Spinal cord (tissue), 10 donors: ENCODE results near the gene CPEB1. TPM values are rescaled to one million over a fixed set of nuclear protein-coding genes. Genes with fewer than 3 reads are reported as not detected.

Source experiments
- DNase-seq, 6 donors: peaks; one replicate each; pipeline versions ENCODE4 v3.0.0 to v3.0.0-alpha.2; 2013 to 2015; ENCODE audit warnings: low spot score in 6 of 6, low read depth in 4 of 6
- H3K27ac ChIP-seq: one replicate; pipeline ENCODE4 v1.5.1; 2013; ENCODE audit warnings: low read depth, low read length, control low read depth
- H3K27me3 ChIP-seq: one replicate; pipeline ENCODE4 v1.6.1; 2013; ENCODE audit warnings: low read length; ENCODE audit not compliant: control insufficient read depth, insufficient read depth
- H3K36me3 ChIP-seq: one replicate; pipeline ENCODE4 v1.6.1; 2013; ENCODE audit warnings: low read length; ENCODE audit not compliant: control insufficient read depth, insufficient read depth
- H3K4me1 ChIP-seq: one replicate; pipeline ENCODE4 v1.6.1; 2013; ENCODE audit warnings: low read length; ENCODE audit not compliant: control insufficient read depth, insufficient read depth
- H3K4me3 ChIP-seq: one replicate; pipeline ENCODE4 v1.5.1; 2013; ENCODE audit warnings: low read depth, low read length, control low read depth
- H3K9me3 ChIP-seq: one replicate; pipeline ENCODE4 v1.6.1; 2013; ENCODE audit warnings: low read length; ENCODE audit not compliant: control insufficient read depth, insufficient read depth
- WGBS: methylation state at CpG from one replicate; pipeline ENCODE4 v1.1.5; 2013; ENCODE audit warnings: missing lambda C conversion rate; ENCODE audit not compliant: insufficient coverage; 5-methylcytosine and 5-hydroxymethylcytosine counted together
- polyA plus RNA-seq, 2 donors: library from polyadenylated mRNA; unstranded; fragments of 120-200 nt; gene quantifications; one replicate each; pipeline ENCODE4 v1.2.1, GENCODE V29; 2013; ENCODE audit not compliant: insufficient read length in 2 of 2
- total RNA-seq, 2 donors: library from RNA; depleted of rRNA in 1 of 2; stranded (reverse); fragments of 120-200 nt in 1 of 2; fragments of >200 nt in 1 of 2; gene quantifications; one replicate each; pipeline versions ENCODE4 v1.2.3 to v1.2.4, GENCODE V29; 2013 to 2014
- donor health status: healthy.

The CPEB1 gene
- total and polyA plus RNA-seq, 4 donors = 5.1 to 11.0 (median 8.1) TPM

DNA sequence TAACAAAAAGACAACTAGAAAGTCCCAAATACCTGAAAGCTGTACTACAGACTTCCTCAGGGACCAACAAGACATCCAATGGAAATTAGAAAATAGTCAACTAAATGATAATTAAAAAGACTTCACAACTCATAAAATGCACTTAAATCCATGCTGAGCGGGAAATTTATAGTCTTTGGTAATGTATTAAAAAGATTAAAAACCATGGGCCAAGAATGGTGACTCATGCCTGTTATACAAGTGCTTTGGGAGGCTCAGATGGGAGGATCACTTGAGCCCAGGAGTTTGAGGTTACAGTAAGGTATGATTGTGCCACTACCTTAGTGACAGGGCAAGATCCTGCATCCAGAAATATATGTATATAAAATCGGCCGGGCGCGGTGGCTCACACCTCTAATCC lies 45.0 kb downstream of the CPEB1 start:
- Histone ChIP-seq H3K4me3 (no peak overlapping the region), H3K9me3 (no peaks in the 10 kb centered on the region), H3K4me1 (no peaks in the 10 kb centered on the region), H3K36me3 (no peaks in the 10 kb centered on the region), H3K27ac (no peak overlapping the region), H3K27me3 (no peaks in the 10 kb centered on the region)
- WGBS = 100% methylated on average over 4 of the region's 5 CpGs
- DNase-seq = no peak

DNA sequence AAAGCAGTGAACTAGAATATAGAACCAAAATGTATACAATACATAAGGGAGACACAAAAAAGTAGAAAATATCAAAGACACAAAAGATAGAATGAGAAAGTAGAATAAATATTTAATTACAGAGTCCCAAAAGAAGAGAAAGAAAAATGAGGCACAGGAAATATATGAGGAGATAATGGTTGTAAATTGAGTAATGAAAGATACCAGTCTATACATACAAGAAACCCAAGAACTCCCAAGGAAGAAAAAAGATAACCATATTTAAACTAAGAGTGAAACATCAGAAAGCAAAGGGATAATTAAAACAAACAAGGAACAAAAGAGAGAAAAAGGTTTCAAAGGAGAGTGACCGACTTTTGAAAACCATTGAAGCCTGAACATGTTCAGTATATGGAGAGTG lies 47.3 kb downstream of the CPEB1 start:
- no peaks in the 10 kb centered on the region for H3K36me3 ChIP-seq
- no peak overlapping the region for H3K4me3 ChIP-seq
- H3K9me3 ChIP-seq = no peaks in the 10 kb centered on the region
- no peak overlapping the region for H3K27ac ChIP-seq
- no peak for DNase-seq
- no peaks in the 10 kb centered on the region for H3K27me3 ChIP-seq
- WGBS = no CpG with 5 or more reads among the region's 1 CpG
- no peaks in the 10 kb centered on the region for H3K4me1 ChIP-seq

DNA sequence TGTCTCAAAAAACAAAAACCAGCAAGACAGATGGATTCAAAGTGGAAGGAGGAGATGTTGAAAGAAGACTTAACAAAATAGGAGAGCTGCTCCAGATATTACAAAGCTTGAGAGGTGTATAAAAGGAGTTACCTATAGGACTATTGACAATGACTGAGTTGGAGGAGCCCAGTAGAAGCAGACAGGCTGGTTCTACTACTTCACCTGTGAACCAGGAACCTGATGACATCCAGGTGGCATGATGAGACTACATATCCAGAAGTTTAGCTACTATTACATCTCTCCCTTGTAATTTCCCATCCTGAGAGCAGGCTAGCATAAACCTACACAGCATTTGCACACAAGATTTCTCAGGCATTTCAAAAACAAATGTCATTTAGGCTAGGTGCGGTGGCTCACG lies 49.3 kb downstream of the CPEB1 start:
- no peaks in the 10 kb centered on the region for H3K27me3 ChIP-seq
- no peak overlapping the region for H3K27ac ChIP-seq
- no CpG with 5 or more reads among the region's 2 CpGs for WGBS
- no peak for DNase-seq
- no peaks in the 10 kb centered on the region for H3K9me3 ChIP-seq
- no peaks in the 10 kb centered on the region for H3K4me1 ChIP-seq
- H3K36me3 ChIP-seq = no peaks in the 10 kb centered on the region
- no peak overlapping the region for H3K4me3 ChIP-seq

DNA sequence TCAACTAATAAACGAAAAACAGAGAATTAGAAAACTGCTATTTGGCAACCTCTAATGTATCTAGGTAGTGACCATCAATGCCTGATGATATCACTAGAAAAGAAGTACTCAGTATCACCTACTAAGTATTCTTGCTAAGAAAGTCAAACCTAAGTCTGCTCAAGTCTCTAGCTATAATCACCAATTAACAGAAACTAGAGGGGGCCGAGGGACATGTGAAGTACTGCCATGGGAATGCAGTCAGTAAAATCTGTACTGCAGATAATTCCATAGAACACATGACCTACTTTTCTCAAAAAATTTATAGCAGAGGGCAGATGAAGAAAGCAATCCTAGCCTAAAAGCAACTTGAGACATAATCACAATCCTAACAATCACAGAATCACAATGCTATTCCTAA lies 51.4 kb downstream of the CPEB1 start:
- peak in 1 of 6 donors; percentile 2 for DNase-seq

DNA sequence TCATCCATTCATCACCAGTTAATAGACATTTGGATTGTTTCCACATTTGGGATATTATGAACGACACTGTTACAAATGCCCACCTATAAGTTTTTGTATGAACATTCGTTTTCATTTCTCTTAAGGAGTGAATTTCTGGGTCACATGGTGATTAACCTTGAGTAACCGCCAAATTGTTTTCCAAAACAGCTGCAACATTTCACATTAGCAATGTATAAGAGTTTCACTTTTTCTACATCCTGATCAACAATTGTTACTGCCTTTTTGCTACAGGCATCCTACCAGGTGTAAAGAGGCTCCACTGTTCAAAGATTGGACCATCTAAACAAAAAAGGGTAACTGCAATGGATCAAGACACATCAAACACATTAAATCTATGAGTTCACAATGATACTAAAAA lies 52.0 kb downstream of the CPEB1 start:
- Histone ChIP-seq H3K36me3 (no peaks in the 10 kb centered on the region), H3K27ac (no peak overlapping the region), H3K9me3 (no peaks in the 10 kb centered on the region), H3K27me3 (no peaks in the 10 kb centered on the region), H3K4me1 (no peaks in the 10 kb centered on the region), H3K4me3 (no peak overlapping the region)
- DNase-seq = no peak
- no CpG with 5 or more reads among the region's 3 CpGs for WGBS

More for the DNA sequence above, 51.4 kb downstream of the CPEB1 start:
- WGBS = 100% methylated on average over 1 of the region's 2 CpGs
- Histone ChIP-seq H3K4me3 (no peak overlapping the region), H3K36me3 (no peaks in the 10 kb centered on the region), H3K27ac (no peak overlapping the region), H3K4me1 (no peaks in the 10 kb centered on the region), H3K27me3 (no peaks in the 10 kb centered on the region), H3K9me3 (no peaks in the 10 kb centered on the region)

DNA sequence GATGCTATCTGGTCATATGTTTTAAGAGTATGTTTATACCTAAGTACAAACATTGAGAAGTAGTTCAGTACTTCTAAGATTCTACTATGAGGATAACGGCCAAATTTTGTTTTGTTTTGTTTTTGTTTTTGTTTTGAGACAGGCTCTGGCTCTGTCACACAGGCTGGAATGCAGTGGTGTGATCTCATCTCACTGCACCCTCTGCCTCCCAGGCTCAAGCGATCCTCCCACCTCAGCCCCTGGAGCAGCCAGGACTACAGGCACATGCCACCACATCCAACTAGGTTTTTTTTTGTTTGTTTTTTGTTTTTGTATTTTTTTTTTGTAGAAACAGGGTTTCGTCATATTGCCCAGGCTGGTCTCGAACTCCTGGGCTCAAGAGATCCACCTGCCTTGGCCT lies 59.4 kb downstream of the CPEB1 start:
- Histone ChIP-seq H3K4me3 (no peak overlapping the region), H3K4me1 (no peaks in the 10 kb centered on the region), H3K36me3 (no peaks in the 10 kb centered on the region), H3K9me3 (no peaks in the 10 kb centered on the region), H3K27me3 (peaks cover 2% of the 10 kb centered on the region), H3K27ac (no peak overlapping the region)
- no CpG with 5 or more reads among the region's 4 CpGs for WGBS
- no peak for DNase-seq

DNA sequence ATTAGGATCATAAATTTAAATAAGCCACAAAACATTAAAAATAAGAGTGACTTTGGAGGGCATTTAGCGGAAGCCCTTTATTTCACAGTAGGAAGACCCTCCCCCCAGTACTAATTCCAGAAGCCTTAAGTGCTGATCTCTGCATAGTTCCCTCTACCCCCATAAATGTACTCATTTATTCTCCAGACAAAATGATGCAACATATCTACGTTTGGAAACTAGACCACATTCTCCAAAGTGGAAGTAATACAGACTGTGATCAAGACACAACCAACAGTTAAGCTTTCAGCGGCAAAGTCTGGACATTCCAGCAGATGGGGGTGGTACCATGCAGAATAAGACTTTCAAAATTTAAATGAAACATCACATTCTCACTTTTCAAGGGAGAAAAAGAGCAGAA lies 62.1 kb downstream of the CPEB1 start:
- Histone ChIP-seq H3K9me3 (no peaks in the 10 kb centered on the region), H3K4me1 (no peaks in the 10 kb centered on the region), H3K36me3 (no peaks in the 10 kb centered on the region), H3K27me3 (peaks cover 2% of the 10 kb centered on the region), H3K27ac (no peak overlapping the region), H3K4me3 (no peak overlapping the region)
- DNase-seq = peak in 2 of 6 donors; percentile 2 to 3
- no CpG with 5 or more reads among the region's 3 CpGs for WGBS

DNA sequence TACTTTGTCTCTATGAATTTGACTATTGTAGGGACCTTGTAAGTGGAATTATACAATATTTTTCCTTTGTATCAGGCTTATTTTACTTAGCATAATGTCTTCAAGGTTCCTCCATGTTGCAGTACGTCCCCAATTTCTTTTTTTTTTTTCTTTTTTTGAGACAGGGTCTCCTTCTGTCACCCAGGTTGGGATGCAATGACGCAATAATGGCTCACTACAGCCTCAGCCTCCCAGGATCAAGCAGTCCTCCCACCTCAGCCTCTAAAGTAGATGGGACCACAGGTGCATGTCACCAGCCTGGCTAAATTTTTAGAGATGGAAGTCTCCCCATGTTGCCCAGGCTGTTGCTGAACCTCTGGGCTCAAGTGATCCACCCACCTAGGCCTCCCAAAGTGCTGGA lies 66.5 kb downstream of the CPEB1 start:
- Histone ChIP-seq H3K36me3 (no peaks in the 10 kb centered on the region), H3K27ac (no peak overlapping the region), H3K27me3 (no peaks in the 10 kb centered on the region), H3K4me1 (no peaks in the 10 kb centered on the region), H3K4me3 (no peak overlapping the region), H3K9me3 (no peaks in the 10 kb centered on the region)
- 92% methylated on average over 2 of the region's 2 CpGs for WGBS
- no peak for DNase-seq

DNA sequence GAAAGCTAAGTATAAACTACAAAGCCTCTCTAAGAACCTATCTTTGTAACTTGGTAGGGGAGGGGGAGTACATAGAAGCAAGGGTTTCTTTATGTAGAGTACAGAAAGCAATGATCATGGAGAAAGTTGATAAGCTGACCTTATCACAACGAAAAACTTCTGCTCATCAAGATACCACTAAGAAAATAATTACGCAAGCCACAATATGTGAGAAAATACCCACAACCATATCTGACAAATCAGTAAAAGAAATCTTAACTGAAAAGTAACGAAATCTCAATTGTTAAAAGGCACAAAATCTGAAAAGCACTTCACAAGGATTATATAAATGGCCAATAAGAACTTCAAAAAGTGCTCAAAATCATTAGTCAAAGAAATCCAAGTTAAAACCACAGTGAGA lies 71.8 kb downstream of the CPEB1 start:
- 67% methylated on average over 1 of the region's 3 CpGs for WGBS
- Histone ChIP-seq H3K36me3 (no peaks in the 10 kb centered on the region), H3K9me3 (no peaks in the 10 kb centered on the region), H3K4me1 (peaks cover 22% of the 10 kb centered on the region), H3K27me3 (no peaks in the 10 kb centered on the region), H3K4me3 (no peak overlapping the region), H3K27ac (no peak overlapping the region)
- no peak for DNase-seq

DNA sequence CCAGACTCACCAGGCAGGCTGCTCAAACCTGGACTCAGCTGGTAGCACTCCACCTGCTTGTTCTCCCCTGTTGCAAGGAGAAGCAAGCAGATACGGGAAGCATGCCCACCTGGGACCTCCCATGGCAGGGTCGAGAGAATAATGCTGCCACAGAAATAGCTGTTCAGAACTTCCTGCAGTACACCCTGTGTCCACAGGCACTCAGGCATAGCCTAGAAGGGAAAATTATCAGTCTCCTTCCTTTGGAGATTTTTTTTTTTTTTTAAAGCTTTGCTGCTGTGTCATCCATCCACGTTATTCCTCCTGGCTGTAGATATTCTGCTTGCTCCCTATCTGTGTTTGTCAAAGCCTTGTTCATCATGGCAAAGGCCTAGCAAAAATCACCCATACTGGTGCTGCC lies 74.2 kb downstream of the CPEB1 start:
- H3K4me1 ChIP-seq = peaks cover 22% of the 10 kb centered on the region
- no peak overlapping the region for H3K4me3 ChIP-seq
- no peaks in the 10 kb centered on the region for H3K27me3 ChIP-seq
- no peak overlapping the region for H3K27ac ChIP-seq
- H3K9me3 ChIP-seq = no peaks in the 10 kb centered on the region
- WGBS = 64% methylated on average over 3 of the region's 3 CpGs
- peak in 1 of 6 donors; percentile 1 for DNase-seq
- no peaks in the 10 kb centered on the region for H3K36me3 ChIP-seq
